HEK293T (cell line): ENCODE results near the gene PADI6.

ENCODE experiments used
- ARNT ChIP-seq: fragments of 450-650 bp; IDR thresholded peaks from 2 replicates; pipeline ENCODE4 v1.6.1; 2017; ENCODE audit warnings: mild to moderate bottlenecking
- FOXA1 ChIP-seq: fragments of 450-650 bp; IDR thresholded peaks from 2 replicates; pipeline ENCODE4 v1.6.1; 2016; ENCODE audit warnings: mild to moderate bottlenecking
- FOXM1 ChIP-seq: fragments of 450-650 bp; IDR thresholded peaks from 2 replicates; pipeline ENCODE4 v1.6.1; 2017; ENCODE audit warnings: mild to moderate bottlenecking, borderline replicate concordance
- NFRKB ChIP-seq: fragments of 450-650 bp; IDR thresholded peaks from 2 replicates; pipeline ENCODE4 v1.6.1; 2016; ENCODE audit warnings: mild to moderate bottlenecking, moderate library complexity
- ZNF384 ChIP-seq: fragments of 450-650 bp; IDR thresholded peaks from 2 replicates; pipeline ENCODE4 v1.6.1; 2016

DNA sequence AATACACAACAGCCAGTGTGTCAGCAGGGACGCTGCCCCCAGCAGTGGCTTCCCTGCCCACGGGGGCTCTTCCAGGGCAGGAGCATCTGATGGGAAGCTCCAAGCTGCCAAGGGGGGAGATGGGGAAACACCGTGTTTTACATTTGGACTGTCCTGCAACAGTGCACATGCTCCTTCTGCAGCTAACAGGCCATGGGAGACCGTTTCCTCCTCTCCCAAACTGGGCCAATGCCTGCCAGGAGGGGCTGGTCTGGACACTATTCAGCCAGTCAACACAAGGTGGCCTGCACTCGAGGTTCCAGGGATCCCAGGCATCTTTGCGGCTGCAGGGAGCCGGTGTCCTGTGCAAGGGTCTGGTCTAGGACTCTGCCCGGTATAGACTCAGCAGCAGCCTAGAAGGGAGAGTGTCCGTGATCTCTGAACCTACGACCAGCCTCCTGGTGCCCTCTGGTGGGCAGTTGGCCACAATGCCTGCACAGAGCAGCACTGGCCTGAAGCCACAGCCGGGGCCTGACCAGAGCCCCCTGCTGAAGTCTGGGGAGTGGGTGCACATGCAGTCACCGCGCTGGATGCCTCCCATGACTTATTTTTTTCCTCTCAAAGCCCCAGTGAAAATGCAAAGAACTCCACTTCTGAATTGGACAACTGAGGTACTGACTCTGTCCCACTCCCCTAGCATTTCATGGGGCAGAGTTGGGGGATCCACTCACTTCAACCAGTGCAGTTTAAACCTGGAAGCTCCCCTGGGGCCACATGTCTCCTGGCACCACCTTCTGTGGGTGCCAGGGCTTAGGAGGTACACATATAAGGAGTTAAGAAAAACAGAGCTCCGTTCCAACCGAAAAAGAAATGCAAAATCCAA lies 34.1 kb downstream of the PADI6 start:
- TF ChIP-seq FOXA1 (no peak), FOXM1 (no peak), NFRKB (no peak), ZNF384 (no peak), ARNT (no peak)
